Measurements from ENCODE around the gene PIK3R1. TPM values are rescaled to one million over a fixed set of nuclear protein-coding genes. Genes with fewer than 3 reads are reported as not detected.

Gene PIK3R1
- total RNA-seq, 1 experiment from 2014 or later, result 11.3 TPM

DNA sequence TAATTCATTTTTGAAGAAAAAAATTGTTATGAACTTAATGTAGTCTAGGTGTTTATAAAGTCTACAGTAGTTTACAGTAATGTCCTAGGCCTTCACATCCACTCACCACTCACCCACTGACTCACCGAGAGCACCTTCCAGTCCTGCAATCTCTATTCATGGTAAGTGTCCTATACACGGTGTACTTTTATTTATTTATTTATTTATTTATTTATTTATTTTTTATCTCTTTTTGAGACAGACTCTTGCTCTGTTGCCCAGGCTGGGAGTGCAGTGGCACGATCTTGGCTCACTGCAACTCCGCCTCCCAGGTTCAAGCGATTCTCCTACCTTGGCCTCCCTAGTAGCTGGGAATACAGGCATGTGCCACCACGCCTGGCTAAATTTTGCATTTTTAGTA lies 39.3 kb upstream of the PIK3R1 start:
- no peaks in the 10 kb centered on the region for H3K9me3 ChIP-seq (ENCODE audit: control insufficient read depth, low read depth, low read length)
- no peak overlapping the region for H2BK12ac ChIP-seq (ENCODE audit: insufficient read length, low read depth, low read length)
- no CpG with 5 or more reads among the region's 6 CpGs for WGBS (ENCODE audit: extremely low coverage, insufficient read length, low lambda C conversion rate)
- H3K4me1 ChIP-seq (ENCODE audit: insufficient read depth, low read length), result no peaks in the 10 kb centered on the region
- H2AK5ac ChIP-seq (ENCODE audit: insufficient read length, low read length), result no peak overlapping the region
- no peak overlapping the region; a peak in 1 of 7 replicates for H3K27ac Mint-ChIP-seq
- H2BK120ac ChIP-seq (ENCODE audit: low read depth, low read length, poor library complexity, severe bottlenecking), result no peak overlapping the region
- no peaks in the 10 kb centered on the region; a peak in 1 of 7 replicates for H3K36me3 Mint-ChIP-seq (ENCODE audit: insufficient read depth in 1 of 3, low read depth in 3 of 3)
- H3K4ac ChIP-seq (ENCODE audit: low read depth, low read length), result no peak overlapping the region
- DNase-seq, result no peak
- no peak overlapping the region for H2BK15ac ChIP-seq (ENCODE audit: low read depth, low read length)
- H4K5ac ChIP-seq (ENCODE audit: insufficient read length, low read depth, low read length), result no peak overlapping the region
- no peaks in the 10 kb centered on the region; the same call in 1 of the 2 replicates for H3K27me3 ChIP-seq (ENCODE audit: insufficient read depth, low read length)
- H3K79me1 ChIP-seq (ENCODE audit: insufficient read depth, low read depth, low read length, poor library complexity, severe bottlenecking), result no peaks in the 10 kb centered on the region
- H4K20me1 ChIP-seq (ENCODE audit: control insufficient read depth, insufficient read depth, insufficient read length), result no peaks in the 10 kb centered on the region
- no peak overlapping the region for H3K4me3 Mint-ChIP-seq
- no peak overlapping the region for H3K9ac ChIP-seq (ENCODE audit: extremely low read depth, insufficient read length, low read length)
- H3K27ac ChIP-seq (ENCODE audit: insufficient read length, low read depth, low read length), result no peak overlapping the region
- H3K14ac ChIP-seq (ENCODE audit: insufficient read depth, low read length), result no peak overlapping the region
- H3K79me2 ChIP-seq (ENCODE audit: insufficient read depth, low read length), result no peaks in the 10 kb centered on the region
- peaks cover 2% of the 10 kb centered on the region; the same call in 1 of the 2 replicates for H3K27me3 Mint-ChIP-seq (ENCODE audit: low read depth)
- no peak overlapping the region for H4K91ac ChIP-seq (ENCODE audit: insufficient read length, low read depth, low read length)
- no peaks in the 10 kb centered on the region; a peak in 2 of 5 replicates for H3K9me3 Mint-ChIP-seq
- H2BK20ac ChIP-seq (ENCODE audit: low read depth, low read length, poor library complexity, severe bottlenecking), result no peak overlapping the region
- H3K56ac ChIP-seq (ENCODE audit: insufficient read length, low read depth, low read length), result no peak overlapping the region
- no peak overlapping the region for H4K8ac ChIP-seq (replicated peaks; ENCODE audit: insufficient read length, low read depth, low read length)
- TF ChIP-seq CTCF (conservative IDR thresholded peaks at IDR 0.05), result no peak
- no peak overlapping the region for H3K23ac ChIP-seq (ENCODE audit: insufficient read length, low read depth, low read length)
- H3K23me2 ChIP-seq (ENCODE audit: insufficient read length, low read depth, low read length, poor library complexity, severe bottlenecking), result no peaks in the 10 kb centered on the region
- H3T11ph ChIP-seq (ENCODE audit: low read length), result no peak overlapping the region
- no peak overlapping the region for H2AFZ ChIP-seq (ENCODE audit: low read length)
- no peak overlapping the region for H3K4me2 ChIP-seq (ENCODE audit: insufficient read depth, insufficient read length, low read length)
- no peak overlapping the region for H3K18ac ChIP-seq (ENCODE audit: insufficient read length, low read depth, low read length)
- H2BK5ac ChIP-seq (ENCODE audit: insufficient read length, low read length), result no peak overlapping the region
- H3K4me1 Mint-ChIP-seq, result peaks cover 4 to 6% of the 10 kb centered on the region in 2 experiments

Data from H9 (cell line).